Right atrium auricular region (tissue), 2 donors: ENCODE results near the gene EVC2. TPM values are rescaled to one million over a fixed set of nuclear protein-coding genes. Genes with fewer than 3 reads are reported as not detected.

ENCODE experiments used
- DNase-seq: peaks from one replicate; pipeline ENCODE4 v3.0.0-alpha.2; 2019; ENCODE audit warnings: low spot score
- H3K27ac ChIP-seq, 2 donors: fragments of 200-600 bp; sonication (generic); 1 replicate in 1 of 2; 2 replicates in 1 of 2; pipeline ENCODE4 v1.5.1; 2016 to 2019
- H3K27me3 ChIP-seq, 2 donors: fragments of 200-600 bp; sonication (generic); one replicate each; pipeline versions ENCODE4 v1.5.1 to v1.6.0; 2017 to 2019
- H3K36me3 ChIP-seq: fragments of 200-600 bp; sonication (generic); one replicate; pipeline ENCODE4 v1.5.1; 2016
- H3K4me1 ChIP-seq, 2 donors: fragments of 200-600 bp; sonication (generic); one replicate each; pipeline versions ENCODE4 v1.5.1 to v1.6.0; 2017 to 2019
- H3K4me3 ChIP-seq, 2 donors: fragments of 200-600 bp; sonication (generic); 1 replicate in 1 of 2; 2 replicates in 1 of 2; pipeline ENCODE4 v1.5.1; 2017 to 2019; ENCODE audit warnings: mild to moderate bottlenecking in 1 of 2, moderate library complexity in 1 of 2
- H3K9me3 ChIP-seq, 2 donors: fragments of 200-600 bp; sonication (generic); one replicate each; pipeline ENCODE4 v1.5.1; 2019
- CTCF ChIP-seq, 2 donors: fragments of 200-600 bp; sonication (generic); IDR thresholded peaks; one replicate each; pipeline ENCODE4 v1.5.1; 2019; ENCODE audit warnings: antibody characterized with exemption in 2 of 2
- total RNA-seq, 2 donors: library from RNA; depleted of rRNA; stranded (reverse); fragments of >200 nt; gene quantifications; one replicate each; pipeline ENCODE4 v1.1.0, GENCODE V29; 2016

Gene EVC2
- total RNA-seq, 2 donors from 2014 or later: 2.6 to 7.0 TPM

- H3K4me1 ChIP-seq: no peaks in the 10 kb centered on the region
- no peaks in the 10 kb centered on the region for H3K27me3 ChIP-seq
- TF ChIP-seq CTCF (IDR thresholded peaks at IDR 0.05): no peak
- H3K9me3 ChIP-seq: no peaks in the 10 kb centered on the region
- no peak overlapping the region for H3K27ac ChIP-seq
- DNase-seq: peak; percentile 48
- no peak overlapping the region for H3K4me3 ChIP-seq
- H3K36me3 ChIP-seq: peaks cover 57% of the 10 kb centered on the region
Measured at GRCh38 chr4:5755679-5756078, 47.3 kb upstream of the EVC2 start.

GRCh38 chr4:5755161-5755560, 46.8 kb upstream of the EVC2 start:
- Histone ChIP-seq H3K27me3 (no peaks in the 10 kb centered on the region), H3K4me1 (no peaks in the 10 kb centered on the region), H3K9me3 (no peaks in the 10 kb centered on the region), H3K27ac (no peak overlapping the region), H3K4me3 (no peak overlapping the region), H3K36me3 (peaks cover 61% of the 10 kb centered on the region)
- DNase-seq: peak; percentile 16
- no peak for TF ChIP-seq CTCF (IDR thresholded peaks at IDR 0.05)

GRCh38 chr4:5754529-5754881, 46.1 kb upstream of the EVC2 start:
- peak; percentile 26 for DNase-seq
- no peak overlapping the region for H3K27ac ChIP-seq
- TF ChIP-seq CTCF (IDR thresholded peaks at IDR 0.05): no peak
- no peaks in the 10 kb centered on the region for H3K9me3 ChIP-seq
- H3K4me3 ChIP-seq: no peak overlapping the region
- peaks cover 68% of the 10 kb centered on the region for H3K36me3 ChIP-seq
- H3K4me1 ChIP-seq: no peaks in the 10 kb centered on the region
- no peaks in the 10 kb centered on the region for H3K27me3 ChIP-seq

- H3K27me3 ChIP-seq: no peaks in the 10 kb centered on the region
- no peaks in the 10 kb centered on the region for H3K4me1 ChIP-seq
- H3K36me3 ChIP-seq: peaks cover 70% of the 10 kb centered on the region
- no peak for TF ChIP-seq CTCF (IDR thresholded peaks at IDR 0.05)
- H3K27ac ChIP-seq: no peak overlapping the region
- H3K4me3 ChIP-seq: no peak overlapping the region
- no peaks in the 10 kb centered on the region for H3K9me3 ChIP-seq
- DNase-seq: peak; percentile 51
Measured at GRCh38 chr4:5753766-5754528, 45.6 kb upstream of the EVC2 start.

DNA sequence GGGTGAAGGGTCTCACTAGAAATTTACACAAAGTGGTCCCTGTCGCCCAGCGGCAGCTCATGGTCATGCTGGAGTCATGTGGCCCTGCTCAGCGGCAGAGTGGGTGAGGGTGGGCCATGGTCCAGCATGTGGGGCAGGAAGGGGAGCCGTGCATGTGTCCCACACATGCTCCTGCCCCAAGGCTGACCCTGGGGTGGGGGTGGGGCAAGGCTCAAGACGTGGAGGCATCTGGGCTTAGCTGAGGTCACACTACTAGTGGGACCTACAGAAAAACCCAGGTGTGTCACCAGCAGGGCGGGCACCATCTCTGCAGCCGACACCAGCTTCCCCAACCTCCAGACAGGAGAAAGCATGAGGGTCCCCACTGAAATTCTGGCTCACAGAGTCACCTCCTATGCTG, 45.0 kb upstream of the EVC2 start:
- no peak overlapping the region for H3K4me3 ChIP-seq
- no peaks in the 10 kb centered on the region for H3K9me3 ChIP-seq
- H3K27ac ChIP-seq: no peak overlapping the region
- H3K27me3 ChIP-seq: no peaks in the 10 kb centered on the region
- H3K4me1 ChIP-seq: no peaks in the 10 kb centered on the region
- DNase-seq: no peak
- TF ChIP-seq CTCF (IDR thresholded peaks at IDR 0.05): no peak
- peaks cover 64% of the 10 kb centered on the region for H3K36me3 ChIP-seq
